HEK293 (cell line): ENCODE data around the gene CLCN2.

Source experiments
- CTCF ChIA-PET: fragments of 350-600 bp; formaldehyde crosslinking; extraction: SDS; loops from one replicate; lab custom pipeline; 2021; ENCODE audit warnings: antibody characterized with exemption; lab: Yijun Ruan, JAX
- POLR2A ChIA-PET: fragments of 300-600 bp; formaldehyde crosslinking; extraction: SDS; loops from one replicate; lab custom pipeline; 2020; ENCODE audit warnings: antibody characterized with exemption, inconsistent platforms; lab: Yijun Ruan, JAX
- H3K27ac ChIP-seq: fragments of 200-500 bp; sonication (Bioruptor generic); 2 replicates; pipeline ENCODE4 v1.5.1; 2014; ENCODE audit warnings: low read depth, low read length, control low read depth, inconsistent platforms; ENCODE audit errors: extremely low read depth
- H3K36me3 ChIP-seq, 2 experiments: fragments of 200-500 bp in 1 of 2; sonication (Bioruptor generic) in 1 of 2; 1 replicate in 1 of 2; 2 replicates in 1 of 2; pipeline ENCODE4 v1.5.1; 2014 to 2017; ENCODE audit warnings: inconsistent platforms in 2 of 2, low read length in 2 of 2; ENCODE audit not compliant: control insufficient read depth in 2 of 2, insufficient read depth in 1 of 2
- H3K4me1 ChIP-seq: fragments of 200-500 bp; sonication (Bioruptor generic); 2 replicates; pipeline ENCODE4 v1.5.1; 2014; ENCODE audit warnings: mild to moderate bottlenecking, low read length, inconsistent platforms; ENCODE audit not compliant: control insufficient read depth, insufficient read depth
- H3K4me3 ChIP-seq: 2 replicates; pipeline ENCODE4 v1.5.1; 2011; ENCODE audit warnings: low read depth, mild to moderate bottlenecking, control low read depth, low read length, moderate library complexity
- H3K9me3 ChIP-seq: fragments of 200-500 bp; sonication (Bioruptor generic); 2 replicates; pipeline ENCODE4 v1.5.1; 2014; ENCODE audit warnings: low read depth, low read length, inconsistent platforms; ENCODE audit not compliant: control insufficient read depth, insufficient read depth
- HOXC10 ChIP-seq: sonication (generic); formaldehyde crosslinking; IDR thresholded peaks from 2 replicates; pipeline ENCODE4 v1.8.1; 2023; ENCODE audit warnings: mild to moderate bottlenecking, missing genetic modification reagents
- KLF1 ChIP-seq: fragments of 450-650 bp; formaldehyde crosslinking; IDR thresholded peaks from 2 replicates; pipeline ENCODE4 v1.5.1; 2016; ENCODE audit warnings: missing biosample characterization, missing genetic modification characterization
- SETDB1 ChIP-seq: IDR thresholded peaks from one replicate; pipeline ENCODE4 v1.6.1; 2017; ENCODE audit warnings: mild to moderate bottlenecking, low read length, moderate library complexity, mixed read lengths; ENCODE audit not compliant: insufficient read length
- WT1 ChIP-seq: fragments of 450-650 bp; formaldehyde crosslinking; IDR thresholded peaks from 2 replicates; pipeline ENCODE4 v1.5.1; 2016; ENCODE audit warnings: missing biosample characterization, missing genetic modification characterization
- ZBTB17 ChIP-seq: fragments of 450-650 bp; formaldehyde crosslinking; IDR thresholded peaks from 2 replicates; pipeline ENCODE4 v1.5.1; 2016; ENCODE audit warnings: missing biosample characterization, missing genetic modification characterization
- ZBTB8A ChIP-seq: fragments of 450-650 bp; formaldehyde crosslinking; IDR thresholded peaks from 2 replicates; pipeline ENCODE4 v1.5.1; 2016; ENCODE audit warnings: missing biosample characterization, missing genetic modification characterization
- ZFHX2 ChIP-seq: fragments of 450-650 bp; formaldehyde crosslinking; conservative IDR thresholded peaks from 2 replicates; pipeline ENCODE4 v1.5.1; 2016; ENCODE audit warnings: missing biosample characterization, missing genetic modification characterization
- ZFP37 ChIP-seq: fragments of 450-650 bp; formaldehyde crosslinking; IDR thresholded peaks from 2 replicates; pipeline ENCODE4 v1.5.1; 2016; ENCODE audit warnings: missing biosample characterization, missing genetic modification characterization
- ZNF138 ChIP-seq: fragments of 450-650 bp; formaldehyde crosslinking; IDR thresholded peaks from 2 replicates; pipeline ENCODE4 v1.5.1; 2016; ENCODE audit warnings: missing biosample characterization, missing genetic modification characterization, borderline replicate concordance
- ZNF157 ChIP-seq: fragments of 450-650 bp; formaldehyde crosslinking; IDR thresholded peaks from 2 replicates; pipeline ENCODE4 v1.5.1; 2016; ENCODE audit warnings: missing biosample characterization, missing genetic modification characterization
- ZNF169 ChIP-seq: fragments of 450-650 bp; formaldehyde crosslinking; IDR thresholded peaks from 2 replicates; pipeline ENCODE4 v1.5.1; 2016; ENCODE audit warnings: missing biosample characterization, missing genetic modification characterization
- ZNF223 ChIP-seq: fragments of 450-650 bp; formaldehyde crosslinking; IDR thresholded peaks from 2 replicates; pipeline ENCODE4 v1.5.1; 2016; ENCODE audit warnings: missing biosample characterization, missing genetic modification characterization
- ZNF280C ChIP-seq: fragments of 450-650 bp; formaldehyde crosslinking; IDR thresholded peaks from 2 replicates; pipeline ENCODE4 v1.5.1; 2016; ENCODE audit warnings: missing biosample characterization, missing genetic modification characterization
- ZNF280D ChIP-seq: fragments of 450-650 bp; formaldehyde crosslinking; IDR thresholded peaks from 2 replicates; pipeline ENCODE4 v1.5.1; 2016; ENCODE audit warnings: missing biosample characterization, missing genetic modification characterization
- ZNF292 ChIP-seq: fragments of 450-650 bp; formaldehyde crosslinking; IDR thresholded peaks from 2 replicates; pipeline ENCODE4 v1.5.1; 2016; ENCODE audit warnings: low read depth, missing biosample characterization, missing genetic modification characterization, borderline replicate concordance
- ZNF391 ChIP-seq: fragments of 450-650 bp; formaldehyde crosslinking; IDR thresholded peaks from 2 replicates; pipeline ENCODE4 v1.5.1; 2016; ENCODE audit warnings: low read depth, missing biosample characterization, missing genetic modification characterization, borderline replicate concordance
- ZNF514 ChIP-seq: fragments of 450-650 bp; formaldehyde crosslinking; IDR thresholded peaks from 2 replicates; pipeline ENCODE4 v1.5.1; 2016; ENCODE audit warnings: missing biosample characterization, missing genetic modification characterization
- ZNF544 ChIP-seq: fragments of 450-650 bp; formaldehyde crosslinking; IDR thresholded peaks from 2 replicates; pipeline ENCODE4 v1.5.0; 2017; ENCODE audit warnings: missing biosample characterization, missing genetic modification characterization
- ZNF548 ChIP-seq: fragments of 450-650 bp; formaldehyde crosslinking; IDR thresholded peaks from 2 replicates; pipeline ENCODE4 v1.5.1; 2016; ENCODE audit warnings: missing biosample characterization, missing genetic modification characterization
- ZNF555 ChIP-seq: fragments of 450-650 bp; formaldehyde crosslinking; conservative IDR thresholded peaks from 2 replicates; pipeline ENCODE4 v1.5.1; 2017; ENCODE audit warnings: missing biosample characterization, mild to moderate bottlenecking, missing genetic modification characterization, inconsistent platforms
- ZNF558 ChIP-seq: fragments of 450-650 bp; formaldehyde crosslinking; IDR thresholded peaks from 2 replicates; pipeline ENCODE4 v1.5.1; 2016; ENCODE audit warnings: missing biosample characterization, missing genetic modification characterization
- ZNF624 ChIP-seq: fragments of 450-650 bp; formaldehyde crosslinking; IDR thresholded peaks from 2 replicates; pipeline ENCODE4 v1.5.1; 2017; ENCODE audit warnings: missing biosample characterization, missing genetic modification characterization
- ZNF792 ChIP-seq: fragments of 450-650 bp; formaldehyde crosslinking; IDR thresholded peaks from 2 replicates; pipeline ENCODE4 v1.5.1; 2016; ENCODE audit warnings: missing biosample characterization, missing genetic modification characterization
- ZNF843 ChIP-seq: fragments of 450-650 bp; formaldehyde crosslinking; IDR thresholded peaks from 2 replicates; pipeline ENCODE4 v1.5.1; 2016; ENCODE audit warnings: missing biosample characterization, missing genetic modification characterization
- ZXDB ChIP-seq: fragments of 450-650 bp; formaldehyde crosslinking; IDR thresholded peaks from 2 replicates; pipeline ENCODE4 v1.5.1; 2016; ENCODE audit warnings: missing biosample characterization, missing genetic modification characterization
- TF ChIP-seq, protein P1 (sequence below): sonication (generic); formaldehyde crosslinking; IDR thresholded peaks from 2 replicates; pipeline ENCODE4 v1.8.1; 2022; ENCODE audit warnings: mild to moderate bottlenecking, moderate library complexity, missing genetic modification reagents
- TF ChIP-seq, protein P2 (sequence below): fragments of 450-650 bp; formaldehyde crosslinking; IDR thresholded peaks from 2 replicates; pipeline ENCODE4 v1.5.1; 2017; ENCODE audit warnings: missing biosample characterization, mild to moderate bottlenecking, missing genetic modification characterization, moderate library complexity
- TF ChIP-seq, protein P3 (sequence below): fragments of 450-650 bp; formaldehyde crosslinking; IDR thresholded peaks from 2 replicates; pipeline ENCODE4 v1.5.1; 2016; ENCODE audit warnings: missing biosample characterization, missing genetic modification characterization

CLCN2 gene

DNA sequence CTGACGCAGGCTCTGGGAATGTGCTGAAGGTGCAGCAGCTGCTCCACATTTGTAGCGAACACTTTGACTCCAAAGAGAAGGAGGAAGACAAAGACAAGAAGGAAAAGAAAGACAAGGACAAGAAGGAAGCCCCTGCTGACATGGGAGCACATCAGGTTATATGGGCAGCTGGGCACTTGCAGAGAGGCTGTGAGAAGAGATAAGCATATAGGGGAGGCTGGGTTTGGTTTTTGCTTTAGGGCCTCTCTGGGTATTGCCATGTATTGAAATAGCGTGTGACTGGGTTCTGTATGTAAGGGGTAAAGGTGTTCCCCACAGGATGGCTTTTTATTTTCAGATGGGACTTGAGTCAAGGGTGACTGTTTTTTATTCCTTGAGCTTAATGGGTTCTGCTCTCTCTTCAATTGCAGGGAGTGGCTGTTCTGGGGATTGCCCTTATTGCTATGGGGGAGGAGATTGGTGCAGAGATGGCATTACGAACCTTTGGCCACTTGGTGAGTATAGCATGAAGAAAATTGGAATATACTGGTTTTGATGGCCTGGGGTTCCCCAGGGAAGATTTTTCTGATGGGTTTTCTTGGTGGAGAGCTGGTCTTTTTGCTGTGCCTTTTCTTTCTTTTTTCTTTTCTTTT is 54.9 kb downstream of the CLCN2 start:
- Histone ChIP-seq H3K9me3 (no peaks in the 10 kb centered on the region), H3K4me3 (no peak overlapping the region), H3K27ac (no peak overlapping the region), H3K36me3 (peaks cover 5 to 82% of the 10 kb centered on the region in 2 experiments; a peak in 2 of 3 replicates), H3K4me1 (no peaks in the 10 kb centered on the region)
- POLR2A ChIA-PET = no interaction called here
- TF ChIP-seq, protein P1, sequence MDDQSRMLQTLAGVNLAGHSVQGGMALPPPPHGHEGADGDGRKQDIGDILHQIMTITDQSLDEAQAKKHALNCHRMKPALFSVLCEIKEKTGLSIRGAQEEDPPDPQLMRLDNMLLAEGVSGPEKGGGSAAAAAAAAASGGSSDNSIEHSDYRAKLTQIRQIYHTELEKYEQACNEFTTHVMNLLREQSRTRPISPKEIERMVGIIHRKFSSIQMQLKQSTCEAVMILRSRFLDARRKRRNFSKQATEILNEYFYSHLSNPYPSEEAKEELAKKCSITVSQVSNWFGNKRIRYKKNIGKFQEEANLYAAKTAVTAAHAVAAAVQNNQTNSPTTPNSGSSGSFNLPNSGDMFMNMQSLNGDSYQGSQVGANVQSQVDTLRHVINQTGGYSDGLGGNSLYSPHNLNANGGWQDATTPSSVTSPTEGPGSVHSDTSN = no peak
- TF ChIP-seq ZNF792 (tag by site-specific recombination) (no peak), KLF1 (tag by site-specific recombination) (no peak), SETDB1 (no peak), ZNF169 (tag by site-specific recombination) (no peak), WT1 (no peak), ZNF391 (tag by site-specific recombination) (no peak), ZNF157 (no peak), ZNF558 (tag by site-specific recombination) (no peak)
- CTCF ChIA-PET = interaction anchor here (0.7 to 1.0 kb wide), 4 partner anchors 10 to 235 kb away, joined by 3 read pairs; no protein-coding TSS in a partner anchor

DNA sequence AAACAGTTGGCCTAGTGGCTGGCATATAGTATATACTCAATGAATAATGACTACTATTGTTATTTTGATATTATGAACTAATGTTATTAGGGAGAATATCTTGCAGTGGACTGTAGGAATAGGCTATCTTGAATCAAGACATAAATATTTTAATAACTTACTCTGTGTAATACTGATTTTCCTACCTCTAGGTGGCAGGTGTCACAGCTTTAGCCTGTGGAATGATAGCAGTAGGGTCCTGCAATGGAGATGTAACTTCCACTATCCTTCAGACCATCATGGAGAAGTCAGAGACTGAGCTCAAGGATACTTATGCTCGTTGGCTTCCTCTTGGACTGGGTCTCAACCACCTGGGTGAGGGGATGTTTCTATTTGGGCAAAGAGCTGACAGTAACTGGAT is 55.8 kb downstream of the CLCN2 start:
- H3K27ac ChIP-seq = no peak overlapping the region
- no peak overlapping the region for H3K4me3 ChIP-seq
- no peak for TF ChIP-seq HOXC10 (CRISPR knock-in tag)
- TF ChIP-seq ZNF624 (tag by site-specific recombination) = no peak
- TF ChIP-seq ZNF223 (tag by site-specific recombination) = no peak
- TF ChIP-seq ZBTB8A (tag by site-specific recombination) = no peak
- TF ChIP-seq, protein P2, sequence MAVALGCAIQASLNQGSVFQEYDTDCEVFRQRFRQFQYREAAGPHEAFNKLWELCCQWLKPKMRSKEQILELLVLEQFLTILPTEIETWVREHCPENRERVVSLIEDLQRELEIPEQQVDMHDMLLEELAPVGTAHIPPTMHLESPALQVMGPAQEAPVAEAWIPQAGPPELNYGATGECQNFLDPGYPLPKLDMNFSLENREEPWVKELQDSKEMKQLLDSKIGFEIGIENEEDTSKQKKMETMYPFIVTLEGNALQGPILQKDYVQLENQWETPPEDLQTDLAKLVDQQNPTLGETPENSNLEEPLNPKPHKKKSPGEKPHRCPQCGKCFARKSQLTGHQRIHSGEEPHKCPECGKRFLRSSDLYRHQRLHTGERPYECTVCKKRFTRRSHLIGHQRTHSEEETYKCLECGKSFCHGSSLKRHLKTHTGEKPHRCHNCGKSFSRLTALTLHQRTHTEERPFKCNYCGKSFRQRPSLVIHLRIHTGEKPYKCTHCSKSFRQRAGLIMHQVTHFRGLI = no peak
- TF ChIP-seq ZFP37 = no peak
- no peak for TF ChIP-seq ZNF292 (tag by site-specific recombination)
- TF ChIP-seq ZBTB17 = no peak
- TF ChIP-seq ZNF280C (tag by site-specific recombination) = no peak
- TF ChIP-seq ZFHX2 (tag by site-specific recombination) = no peak
- no peak for TF ChIP-seq ZNF514 (tag by site-specific recombination)
- no peak for TF ChIP-seq ZNF544 (tag by site-specific recombination)
- TF ChIP-seq, protein P3, sequence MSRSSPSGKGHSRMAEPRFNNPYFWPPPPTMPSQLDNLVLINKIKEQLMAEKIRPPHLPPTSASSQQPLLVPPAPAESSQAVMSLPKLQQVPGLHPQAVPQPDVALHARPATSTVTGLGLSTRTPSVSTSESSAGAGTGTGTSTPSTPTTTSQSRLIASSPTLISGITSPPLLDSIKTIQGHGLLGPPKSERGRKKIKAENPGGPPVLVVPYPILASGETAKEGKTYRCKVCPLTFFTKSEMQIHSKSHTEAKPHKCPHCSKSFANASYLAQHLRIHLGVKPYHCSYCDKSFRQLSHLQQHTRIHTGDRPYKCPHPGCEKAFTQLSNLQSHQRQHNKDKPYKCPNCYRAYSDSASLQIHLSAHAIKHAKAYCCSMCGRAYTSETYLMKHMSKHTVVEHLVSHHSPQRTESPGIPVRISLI (tag by site-specific recombination) = no peak
- no peak for TF ChIP-seq ZXDB (tag by site-specific recombination)
- no peak for TF ChIP-seq ZNF169 (tag by site-specific recombination)
- no peak for TF ChIP-seq ZNF843 (tag by site-specific recombination)
- no peak for TF ChIP-seq ZNF555
- no peak for TF ChIP-seq ZNF138 (tag by site-specific recombination)
- TF ChIP-seq ZNF548 (tag by site-specific recombination) = no peak
- no peak for TF ChIP-seq ZNF280D (tag by site-specific recombination)
- ChIA-PET POLR2A (interaction anchor here (0.7 kb wide), 1 partner anchor 71 kb away, joined by 4 read pairs; no protein-coding TSS in a partner anchor), CTCF (interaction anchor here (0.8 to 1.0 kb wide), 2 partner anchors 11 to 66 kb away, joined by 3 read pairs; no protein-coding TSS in a partner anchor)
- peaks cover 14 to 90% of the 10 kb centered on the region in 2 experiments for H3K36me3 ChIP-seq
- H3K4me1 ChIP-seq = no peaks in the 10 kb centered on the region
- no peaks in the 10 kb centered on the region for H3K9me3 ChIP-seq
